A673 (cell line): ENCODE results near the gene TBKBP1.

Experiments used
- EZH2 ChIP-seq: fragments of 200-600 bp; sonication (generic); IDR thresholded peaks from 2 replicates; pipeline ENCODE4 v1.6.1; 2017; ENCODE audit warnings: borderline replicate concordance, low read depth, mild to moderate bottlenecking, mixed read lengths, antibody characterized with exemption, low read length; ENCODE audit not compliant: poor library complexity, severe bottlenecking
- TF ChIP-seq, protein P1 (sequence below): fragments of 300-800, 200-600 bp; sonication (generic); conservative IDR thresholded peaks from 2 replicates; pipeline ENCODE4 v1.5.1; 2017; ENCODE audit warnings: low read depth, mild to moderate bottlenecking, antibody characterized with exemption, low read length, moderate library complexity, mixed read lengths

DNA sequence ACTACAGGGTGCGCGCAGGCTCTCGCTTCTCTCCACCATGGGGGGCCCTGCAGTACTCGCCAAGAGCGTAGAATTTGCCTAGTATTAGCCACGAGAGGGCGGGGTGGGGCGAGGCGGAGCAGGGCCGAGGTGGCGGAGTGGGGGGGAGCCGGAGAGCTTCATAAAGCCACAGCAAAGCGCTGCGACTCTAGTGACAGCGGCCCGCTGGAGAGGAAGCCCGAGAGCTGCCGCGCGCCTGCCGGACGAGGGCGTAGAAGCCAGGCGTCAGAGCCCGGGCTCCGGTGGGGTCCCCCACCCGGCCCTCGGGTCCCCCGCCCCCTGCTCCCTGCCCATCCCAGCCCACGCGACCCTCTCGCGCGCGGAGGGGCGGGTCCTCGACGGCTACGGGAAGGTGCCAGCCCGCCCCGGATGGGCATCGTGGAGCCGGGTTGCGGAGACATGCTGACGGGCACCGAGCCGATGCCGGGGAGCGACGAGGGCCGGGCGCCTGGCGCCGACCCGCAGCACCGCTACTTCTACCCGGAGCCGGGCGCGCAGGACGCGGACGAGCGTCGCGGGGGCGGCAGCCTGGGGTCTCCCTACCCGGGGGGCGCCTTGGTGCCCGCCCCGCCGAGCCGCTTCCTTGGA is 39.2 kb downstream of the TBKBP1 start, which contains the start of gene TBX21:
- TF ChIP-seq, protein P1, sequence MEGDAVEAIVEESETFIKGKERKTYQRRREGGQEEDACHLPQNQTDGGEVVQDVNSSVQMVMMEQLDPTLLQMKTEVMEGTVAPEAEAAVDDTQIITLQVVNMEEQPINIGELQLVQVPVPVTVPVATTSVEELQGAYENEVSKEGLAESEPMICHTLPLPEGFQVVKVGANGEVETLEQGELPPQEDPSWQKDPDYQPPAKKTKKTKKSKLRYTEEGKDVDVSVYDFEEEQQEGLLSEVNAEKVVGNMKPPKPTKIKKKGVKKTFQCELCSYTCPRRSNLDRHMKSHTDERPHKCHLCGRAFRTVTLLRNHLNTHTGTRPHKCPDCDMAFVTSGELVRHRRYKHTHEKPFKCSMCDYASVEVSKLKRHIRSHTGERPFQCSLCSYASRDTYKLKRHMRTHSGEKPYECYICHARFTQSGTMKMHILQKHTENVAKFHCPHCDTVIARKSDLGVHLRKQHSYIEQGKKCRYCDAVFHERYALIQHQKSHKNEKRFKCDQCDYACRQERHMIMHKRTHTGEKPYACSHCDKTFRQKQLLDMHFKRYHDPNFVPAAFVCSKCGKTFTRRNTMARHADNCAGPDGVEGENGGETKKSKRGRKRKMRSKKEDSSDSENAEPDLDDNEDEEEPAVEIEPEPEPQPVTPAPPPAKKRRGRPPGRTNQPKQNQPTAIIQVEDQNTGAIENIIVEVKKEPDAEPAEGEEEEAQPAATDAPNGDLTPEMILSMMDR: peak; percentile 40
- no peak for TF ChIP-seq EZH2
